Measurements from ENCODE around the gene SIRPG.

The SIRPG gene

GRCh38 chr20:1665345-1665744 lies 7.8 kb upstream of the SIRPG start:
- H3K4me3 ChIP-seq (replicated peaks in 1 of 2; ENCODE audit: low read depth in 2 of 2, low read length in 2 of 2) = no peak overlapping the region
- DNase-seq (ENCODE audit: low read depth in 2 of 2) = no peak
- no peak for TF ChIP-seq CTCF (IDR thresholded peaks at IDR 0.05; ENCODE audit: low read depth, low read length)

GRCh38 chr20:1664911-1665310 lies 7.3 kb upstream of the SIRPG start:
- TF ChIP-seq CTCF (IDR thresholded peaks at IDR 0.05; ENCODE audit: low read depth, low read length) = no peak

GRCh38 chr20:1663917-1664316 lies 6.3 kb upstream of the SIRPG start:
- peak in 1 of 2 donors; percentile 2 for DNase-seq (ENCODE audit: low read depth in 2 of 2)
- no peak for TF ChIP-seq CTCF (IDR thresholded peaks at IDR 0.05; ENCODE audit: low read depth, low read length)

More at GRCh38 chr20:1664911-1665310, 7.3 kb upstream of the SIRPG start:
- H3K4me3 ChIP-seq (replicated peaks in 1 of 2; ENCODE audit: low read depth in 2 of 2, low read length in 2 of 2) = no peak overlapping the region
- no peak for DNase-seq (ENCODE audit: low read depth in 2 of 2)

GRCh38 chr20:1661542-1662299 lies 4.1 kb upstream of the SIRPG start:
- H3K4me3 ChIP-seq (replicated peaks in 1 of 2; ENCODE audit: low read depth in 2 of 2, low read length in 2 of 2) = no peak overlapping the region
- DNase-seq (ENCODE audit: low read depth in 2 of 2) = no peak
- no peak for TF ChIP-seq CTCF (IDR thresholded peaks at IDR 0.05; ENCODE audit: low read depth, low read length)

More at GRCh38 chr20:1663917-1664316, 6.3 kb upstream of the SIRPG start:
- H3K4me3 ChIP-seq (replicated peaks in 1 of 2; ENCODE audit: low read depth in 2 of 2, low read length in 2 of 2) = no peak overlapping the region

GRCh38 chr20:1660246-1660645 lies 2.7 kb upstream of the SIRPG start:
- DNase-seq (ENCODE audit: low read depth in 2 of 2) = no peak
- no peak overlapping the region for H3K4me3 ChIP-seq (replicated peaks in 1 of 2; ENCODE audit: low read depth in 2 of 2, low read length in 2 of 2)
- no peak for TF ChIP-seq CTCF (IDR thresholded peaks at IDR 0.05; ENCODE audit: low read depth, low read length)

- no peak for DNase-seq (ENCODE audit: low read depth in 2 of 2)
- TF ChIP-seq CTCF (IDR thresholded peaks at IDR 0.05; ENCODE audit: low read depth, low read length) = no peak
- no peak overlapping the region for H3K4me3 ChIP-seq (replicated peaks in 1 of 2; ENCODE audit: low read depth in 2 of 2, low read length in 2 of 2)
These were observed 735 bp downstream of the SIRPG start for GRCh38 chr20:1656844-1657243.

GRCh38 chr20:1654996-1655395 lies 2.6 kb downstream of the SIRPG start:
- H3K4me3 ChIP-seq (replicated peaks in 1 of 2; ENCODE audit: low read depth in 2 of 2, low read length in 2 of 2) = no peak overlapping the region
- no peak for TF ChIP-seq CTCF (IDR thresholded peaks at IDR 0.05; ENCODE audit: low read depth, low read length)

More at GRCh38 chr20:1654996-1655395, 2.6 kb downstream of the SIRPG start:
- no peak for DNase-seq (ENCODE audit: low read depth in 2 of 2)
